ENCODE data around the gene COX7C.

The COX7C gene

DNA sequence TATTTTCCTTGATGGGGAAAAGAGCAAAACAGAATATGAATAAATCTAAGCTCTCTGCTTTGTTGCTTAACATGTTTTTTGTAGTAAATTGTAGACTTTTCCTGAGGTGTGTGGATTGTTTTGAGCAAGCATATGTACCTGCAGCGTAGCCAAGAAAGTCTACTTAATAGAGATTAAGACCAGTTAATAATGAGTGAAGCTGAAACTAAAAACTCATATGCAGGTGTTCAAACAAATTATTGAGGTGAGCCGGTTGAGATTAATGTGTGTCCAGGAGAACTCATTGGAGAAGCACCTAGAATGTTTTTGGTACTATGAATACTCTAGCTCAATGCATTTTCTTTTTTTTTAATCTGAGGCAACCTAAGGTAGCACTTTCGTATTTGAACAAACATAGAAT, 49.2 kb downstream of the COX7C start:
- TF ChIP-seq ZBTB1 (tag by site-specific recombination; IDR thresholded peaks at IDR 0.05): no peak
- TF ChIP-seq KLF9 (tag by site-specific recombination; IDR thresholded peaks at IDR 0.05; ENCODE audit: low read depth): no peak
- TF ChIP-seq ZNF596 (tag by site-specific recombination; IDR thresholded peaks at IDR 0.05): no peak
- no peak for TF ChIP-seq KLF8 (tag by site-specific recombination; IDR thresholded peaks at IDR 0.05)
- no peak for TF ChIP-seq ZNF623 (tag by site-specific recombination; IDR thresholded peaks at IDR 0.05)
- no peak for TF ChIP-seq ZNF16 (tag by site-specific recombination; IDR thresholded peaks at IDR 0.05; ENCODE audit: low read depth)
- no peak for TF ChIP-seq OVOL3 (tag by site-specific recombination; IDR thresholded peaks at IDR 0.05)
- TF ChIP-seq, protein P1, sequence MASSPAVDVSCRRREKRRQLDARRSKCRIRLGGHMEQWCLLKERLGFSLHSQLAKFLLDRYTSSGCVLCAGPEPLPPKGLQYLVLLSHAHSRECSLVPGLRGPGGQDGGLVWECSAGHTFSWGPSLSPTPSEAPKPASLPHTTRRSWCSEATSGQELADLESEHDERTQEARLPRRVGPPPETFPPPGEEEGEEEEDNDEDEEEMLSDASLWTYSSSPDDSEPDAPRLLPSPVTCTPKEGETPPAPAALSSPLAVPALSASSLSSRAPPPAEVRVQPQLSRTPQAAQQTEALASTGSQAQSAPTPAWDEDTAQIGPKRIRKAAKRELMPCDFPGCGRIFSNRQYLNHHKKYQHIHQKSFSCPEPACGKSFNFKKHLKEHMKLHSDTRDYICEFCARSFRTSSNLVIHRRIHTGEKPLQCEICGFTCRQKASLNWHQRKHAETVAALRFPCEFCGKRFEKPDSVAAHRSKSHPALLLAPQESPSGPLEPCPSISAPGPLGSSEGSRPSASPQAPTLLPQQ (tag by site-specific recombination; IDR thresholded peaks at IDR 0.05): no peak
- TF ChIP-seq, protein P2, sequence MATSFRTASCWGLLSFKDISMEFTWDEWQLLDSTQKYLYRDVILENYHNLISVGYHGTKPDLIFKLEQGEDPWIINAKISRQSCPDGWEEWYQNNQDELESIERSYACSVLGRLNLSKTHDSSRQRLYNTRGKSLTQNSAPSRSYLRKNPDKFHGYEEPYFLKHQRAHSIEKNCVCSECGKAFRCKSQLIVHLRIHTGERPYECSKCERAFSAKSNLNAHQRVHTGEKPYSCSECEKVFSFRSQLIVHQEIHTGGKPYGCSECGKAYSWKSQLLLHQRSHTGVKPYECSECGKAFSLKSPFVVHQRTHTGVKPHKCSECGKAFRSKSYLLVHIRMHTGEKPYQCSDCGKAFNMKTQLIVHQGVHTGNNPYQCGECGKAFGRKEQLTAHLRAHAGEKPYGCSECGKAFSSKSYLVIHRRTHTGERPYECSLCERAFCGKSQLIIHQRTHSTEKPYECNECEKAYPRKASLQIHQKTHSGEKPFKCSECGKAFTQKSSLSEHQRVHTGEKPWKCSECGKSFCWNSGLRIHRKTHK (tag by site-specific recombination; IDR thresholded peaks at IDR 0.05): no peak
- no peak for TF ChIP-seq ZNF791 (tag by site-specific recombination; IDR thresholded peaks at IDR 0.05)
- TF ChIP-seq, protein P3, sequence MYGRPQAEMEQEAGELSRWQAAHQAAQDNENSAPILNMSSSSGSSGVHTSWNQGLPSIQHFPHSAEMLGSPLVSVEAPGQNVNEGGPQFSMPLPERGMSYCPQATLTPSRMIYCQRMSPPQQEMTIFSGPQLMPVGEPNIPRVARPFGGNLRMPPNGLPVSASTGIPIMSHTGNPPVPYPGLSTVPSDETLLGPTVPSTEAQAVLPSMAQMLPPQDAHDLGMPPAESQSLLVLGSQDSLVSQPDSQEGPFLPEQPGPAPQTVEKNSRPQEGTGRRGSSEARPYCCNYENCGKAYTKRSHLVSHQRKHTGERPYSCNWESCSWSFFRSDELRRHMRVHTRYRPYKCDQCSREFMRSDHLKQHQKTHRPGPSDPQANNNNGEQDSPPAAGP (tag by site-specific recombination; IDR thresholded peaks at IDR 0.05): no peak
- ChIA-PET CTCF (interaction anchor here (0.9 kb wide), 1 partner anchor 11 kb away, joined by 3 read pairs; no protein-coding TSS in a partner anchor), POLR2A (no interaction called here)
- Histone ChIP-seq H3K4me1 (ENCODE audit: control insufficient read depth, insufficient read depth, low read length) (no peaks in the 10 kb centered on the region), H3K36me3 (ENCODE audit: control insufficient read depth in 2 of 2, insufficient read depth in 1 of 2, low read length in 2 of 2) (no peaks in the 10 kb centered on the region), H3K9me3 (ENCODE audit: control insufficient read depth, insufficient read depth, low read depth, low read length) (no peaks in the 10 kb centered on the region), H3K27ac (ENCODE audit: extremely low read depth, low read depth, low read length) (no peak overlapping the region), H3K4me3 (ENCODE audit: low read depth, low read length) (no peak overlapping the region)
